H9 (cell line): ENCODE measurements around the gene POMGNT2. TPM values are rescaled to one million over a fixed set of nuclear protein-coding genes. Genes with fewer than 3 reads are reported as not detected.

Experiments used
- DNase-seq: peaks from one replicate; pipeline ENCODE4 v3.0.0-alpha.2; 2017
- H2AFZ ChIP-seq: one replicate; pipeline ENCODE4 v1.6.1; 2013; ENCODE audit warnings: mild to moderate bottlenecking, low read length, control low read depth, moderate library complexity
- H2AK5ac ChIP-seq: 2 replicates; pipeline ENCODE4 v1.6.1; 2013; ENCODE audit warnings: low read length, control low read depth, mixed read lengths; ENCODE audit not compliant: insufficient read length
- H2BK120ac ChIP-seq: one replicate; pipeline ENCODE4 v1.6.1; 2013; ENCODE audit warnings: low read depth, mild to moderate bottlenecking, low read length, control low read depth, inconsistent platforms; ENCODE audit not compliant: poor library complexity, severe bottlenecking
- H2BK12ac ChIP-seq: 2 replicates; pipeline ENCODE4 v1.6.1; 2013; ENCODE audit warnings: low read length, control low read depth, mixed read lengths, low read depth; ENCODE audit not compliant: insufficient read length
- H2BK15ac ChIP-seq: 2 replicates; pipeline ENCODE4 v1.6.1; 2013; ENCODE audit warnings: low read depth, low read length, control low read depth
- H2BK20ac ChIP-seq: one replicate; pipeline ENCODE4 v1.6.1; 2013; ENCODE audit warnings: low read depth, mild to moderate bottlenecking, low read length, control low read depth, inconsistent platforms; ENCODE audit not compliant: poor library complexity, severe bottlenecking
- H2BK5ac ChIP-seq: 2 replicates; pipeline ENCODE4 v1.6.1; 2013; ENCODE audit warnings: low read length, control low read depth, mixed read lengths; ENCODE audit not compliant: insufficient read length
- H3K14ac ChIP-seq: 2 replicates; pipeline ENCODE4 v1.6.1; 2013; ENCODE audit warnings: low read length, control low read depth; ENCODE audit not compliant: insufficient read depth
- H3K18ac ChIP-seq: 2 replicates; pipeline ENCODE4 v1.6.1; 2013; ENCODE audit warnings: low read depth, mild to moderate bottlenecking, mixed read lengths, low read length, control low read depth; ENCODE audit not compliant: insufficient read length
- H3K23ac ChIP-seq: 2 replicates; pipeline ENCODE4 v1.6.1; 2013; ENCODE audit warnings: low read length, control low read depth, mixed read lengths, low read depth; ENCODE audit not compliant: insufficient read length
- H3K23me2 ChIP-seq: 2 replicates; pipeline ENCODE4 v1.6.1; 2013; ENCODE audit warnings: low read depth, mild to moderate bottlenecking, mixed read lengths, low read length, control low read depth; ENCODE audit not compliant: insufficient read length, poor library complexity, severe bottlenecking
- H3K27ac ChIP-seq: 2 replicates; pipeline ENCODE4 v1.5.1; 2013; ENCODE audit warnings: low read length, control low read depth, mixed read lengths, low read depth; ENCODE audit not compliant: insufficient read length
- H3K27me3 ChIP-seq: 2 replicates; pipeline ENCODE4 v1.6.1; 2013; ENCODE audit warnings: low read length, control low read depth, inconsistent platforms; ENCODE audit not compliant: insufficient read depth
- H3K4ac ChIP-seq: 2 replicates; pipeline ENCODE4 v1.6.1; 2013; ENCODE audit warnings: low read depth, mild to moderate bottlenecking, control low read depth, inconsistent platforms, low read length, moderate library complexity
- H3K4me1 ChIP-seq: 2 replicates; pipeline ENCODE4 v1.6.1; 2013; ENCODE audit warnings: low read length, control low read depth, inconsistent platforms; ENCODE audit not compliant: insufficient read depth
- H3K4me2 ChIP-seq: 2 replicates; pipeline ENCODE4 v1.6.1; 2013; ENCODE audit warnings: low read length, control low read depth, mixed read lengths; ENCODE audit not compliant: insufficient read length, insufficient read depth
- H3K56ac ChIP-seq: 2 replicates; pipeline ENCODE4 v1.6.1; 2013; ENCODE audit warnings: low read depth, mild to moderate bottlenecking, mixed read lengths, low read length, control low read depth; ENCODE audit not compliant: insufficient read length
- H3K79me1 ChIP-seq: 2 replicates; pipeline ENCODE4 v1.6.1; 2013; ENCODE audit warnings: low read depth, mild to moderate bottlenecking, moderate library complexity, low read length, control low read depth, inconsistent platforms; ENCODE audit not compliant: insufficient read depth, poor library complexity, severe bottlenecking
- H3K79me2 ChIP-seq: 2 replicates; pipeline ENCODE4 v1.6.1; 2013; ENCODE audit warnings: low read length, control low read depth, inconsistent platforms; ENCODE audit not compliant: insufficient read depth
- H3K9ac ChIP-seq: 2 replicates; pipeline ENCODE4 v1.6.1; 2013; ENCODE audit warnings: low read length, control low read depth, mixed read lengths; ENCODE audit not compliant: insufficient read length; ENCODE audit errors: extremely low read depth
- H3K9me3 ChIP-seq: one replicate; pipeline ENCODE4 v1.6.1; 2013; ENCODE audit warnings: low read depth, low read length, inconsistent platforms; ENCODE audit not compliant: control insufficient read depth
- H3T11ph ChIP-seq: one replicate; pipeline ENCODE4 v1.6.1; 2013; ENCODE audit warnings: mild to moderate bottlenecking, low read length, control low read depth, inconsistent platforms
- H4K20me1 ChIP-seq: one replicate; pipeline ENCODE4 v1.6.1; 2013; ENCODE audit not compliant: control insufficient read depth, insufficient read length, insufficient read depth
- H4K5ac ChIP-seq: 2 replicates; pipeline ENCODE4 v1.6.1; 2013; ENCODE audit warnings: low read depth, mild to moderate bottlenecking, mixed read lengths, low read length, control low read depth; ENCODE audit not compliant: insufficient read length
- H4K8ac ChIP-seq: replicated peaks from 2 replicates; pipeline ENCODE4 v1.6.1; 2013; ENCODE audit warnings: low read length, control low read depth, mixed read lengths, low read depth; ENCODE audit not compliant: insufficient read length
- H4K91ac ChIP-seq: 2 replicates; pipeline ENCODE4 v1.6.1; 2013; ENCODE audit warnings: low read depth, mild to moderate bottlenecking, moderate library complexity, mixed read lengths, low read length, control low read depth; ENCODE audit not compliant: insufficient read length
- H3K27ac Mint-ChIP-seq, 3 experiments: 2 replicates in 2 of 3; 3 replicates in 1 of 3; pipeline ENCODE4 v1.8.0; 2020 to 2021; ENCODE audit warnings: mixed read lengths in 3 of 3, mild to moderate bottlenecking in 1 of 3, moderate library complexity in 1 of 3
- H3K27me3 Mint-ChIP-seq: 2 replicates; pipeline ENCODE4 v1.8.0; 2021; ENCODE audit warnings: low read depth, mild to moderate bottlenecking, moderate library complexity, mixed read lengths
- H3K36me3 Mint-ChIP-seq, 3 experiments: 2 replicates in 2 of 3; 3 replicates in 1 of 3; pipeline ENCODE4 v1.8.0; 2020 to 2021; ENCODE audit warnings: low read depth in 3 of 3, mixed read lengths in 3 of 3; ENCODE audit not compliant: insufficient read depth in 1 of 3
- H3K4me1 Mint-ChIP-seq, 2 experiments: 2 replicates each; pipeline ENCODE4 v1.8.0; 2020; ENCODE audit warnings: mixed read lengths in 2 of 2
- H3K4me3 Mint-ChIP-seq, 2 experiments: 2 replicates in 1 of 2; 3 replicates in 1 of 2; pipeline ENCODE4 v1.8.0; 2020 to 2021; ENCODE audit warnings: mild to moderate bottlenecking in 2 of 2, mixed read lengths in 2 of 2, moderate library complexity in 1 of 2
- H3K9me3 Mint-ChIP-seq, 2 experiments: 2 replicates in 1 of 2; 3 replicates in 1 of 2; pipeline ENCODE4 v1.8.0; 2020; ENCODE audit warnings: mild to moderate bottlenecking in 2 of 2, mixed read lengths in 2 of 2, moderate library complexity in 1 of 2
- CTCF ChIP-seq: fragments of 200-600 bp; sonication (generic); conservative IDR thresholded peaks from 3 replicates; pipeline ENCODE4 v1.8.0; 2021; ENCODE audit warnings: antibody characterized with exemption, mild to moderate bottlenecking
- WGBS: extraction: QIAGEN DNeasy Blood & Tissue Kit; methylation state at CpG from one replicate; pipeline ENCODE4 v1.1.7; 2013; ENCODE audit warnings: missing lambda C conversion rate, low lambda C conversion rate, mixed read lengths; ENCODE audit not compliant: insufficient read length; ENCODE audit errors: extremely low coverage; 5-methylcytosine and 5-hydroxymethylcytosine counted together
- total RNA-seq: library from RNA; stranded (reverse); gene quantifications from 2 replicates; pipeline ENCODE4 v1.2.1, GENCODE V29; 2021

POMGNT2 gene
- total RNA-seq, 1 experiment from 2014 or later: 14.0 TPM

- H3K23ac ChIP-seq: no peak overlapping the region
- H2BK20ac ChIP-seq: no peak overlapping the region
- no peak overlapping the region for H2BK5ac ChIP-seq
- H3K4me1 ChIP-seq: no peaks in the 10 kb centered on the region
- no peak overlapping the region for H2AFZ ChIP-seq
- H3K27ac Mint-ChIP-seq: no peak overlapping the region
- no peak overlapping the region for H3T11ph ChIP-seq
- H2BK12ac ChIP-seq: no peak overlapping the region
- no peak overlapping the region for H3K4me3 Mint-ChIP-seq
- peaks cover 0 to 1% (median 0%) of the 10 kb centered on the region in 3 experiments; a peak in 1 of 7 replicates for H3K36me3 Mint-ChIP-seq
- H2BK15ac ChIP-seq: no peak overlapping the region
- H3K56ac ChIP-seq: no peak overlapping the region
- H3K4ac ChIP-seq: no peak overlapping the region
- no peaks in the 10 kb centered on the region for H3K4me1 Mint-ChIP-seq
- no peak overlapping the region for H3K27ac ChIP-seq
- no peak overlapping the region for H4K5ac ChIP-seq
- peaks cover 0 to under 1% of the 10 kb centered on the region in 2 experiments; a peak in 2 of 5 replicates for H3K9me3 Mint-ChIP-seq
- H3K4me2 ChIP-seq: no peak overlapping the region
- TF ChIP-seq CTCF: no peak
- no peak overlapping the region for H3K14ac ChIP-seq
- no peaks in the 10 kb centered on the region for H3K23me2 ChIP-seq
- H4K8ac ChIP-seq: no peak overlapping the region
- H2BK120ac ChIP-seq: no peak overlapping the region
- H3K9ac ChIP-seq: no peak overlapping the region
- DNase-seq: no peak
- no peak overlapping the region for H2AK5ac ChIP-seq
- no peaks in the 10 kb centered on the region for H3K27me3 Mint-ChIP-seq
- no peaks in the 10 kb centered on the region for H3K79me2 ChIP-seq
- H3K27me3 ChIP-seq: no peaks in the 10 kb centered on the region
- no CpG with 5 or more reads among the region's 4 CpGs for WGBS
- H3K9me3 ChIP-seq: no peaks in the 10 kb centered on the region
- no peak overlapping the region for H4K91ac ChIP-seq
- H3K79me1 ChIP-seq: no peaks in the 10 kb centered on the region
- no peaks in the 10 kb centered on the region for H4K20me1 ChIP-seq
- H3K18ac ChIP-seq: no peak overlapping the region
Observed at GRCh38 chr3:43031485-43031884, 74.4 kb downstream of the POMGNT2 start.
